Hepatocyte (in vitro differentiated cells): Measurements from ENCODE around the gene ENOX1.

ENCODE experiments used
- CTCF ChIP-seq: fragments of 200-600 bp; sonication (generic); IDR thresholded peaks from 2 replicates; pipeline ENCODE4 v1.5.1; 2016; ENCODE audit warnings: antibody characterized with exemption, mild to moderate bottlenecking; ENCODE audit not compliant: poor library complexity
- EZH2 ChIP-seq: fragments of 200-600 bp; sonication (generic); IDR thresholded peaks from 2 replicates; pipeline ENCODE4 v1.6.1; 2016; ENCODE audit warnings: antibody characterized with exemption, mild to moderate bottlenecking, borderline replicate concordance
- EZH2phosphoT487 ChIP-seq: fragments of 200-600 bp; sonication (generic); IDR thresholded peaks from one replicate; pipeline ENCODE4 v1.6.1; 2018; ENCODE audit warnings: antibody characterized with exemption, mild to moderate bottlenecking, low read depth, moderate library complexity; ENCODE audit not compliant: unreplicated experiment, severe bottlenecking

GRCh38 chr13:43328907-43329306, 457.9 kb downstream of the ENOX1 start:
- no peak for TF ChIP-seq CTCF
- no peak for TF ChIP-seq EZH2
- TF ChIP-seq EZH2phosphoT487: no peak
